AG04450 (cell line): Measurements from ENCODE around the gene VSIG1. TPM values are rescaled to one million over a fixed set of nuclear protein-coding genes. Genes with fewer than 3 reads are reported as not detected.

Experiments used
- CTCF ChIA-PET: fragments of 300-600, 350-600 bp; formaldehyde crosslinking; extraction: SDS; loops from one replicate; lab custom pipeline; 2022; ENCODE audit warnings: antibody characterized with exemption, inconsistent platforms; lab: Charles Lee
- POLR2A ChIA-PET: fragments of 350-600 bp; formaldehyde crosslinking; extraction: SDS; loops from one replicate; lab custom pipeline; 2021; ENCODE audit warnings: antibody characterized with exemption, inconsistent platforms; lab: Yijun Ruan, JAX
- DNase-seq: peaks from one replicate; pipeline ENCODE4 v3.0.0-alpha.2; 2011; ENCODE audit warnings: low read depth, low spot score
- H3K27ac ChIP-seq: one replicate; pipeline ENCODE4 v1.5.1; 2012; ENCODE audit warnings: low read depth, low read length, control low read depth
- H3K27me3 ChIP-seq: one replicate; pipeline ENCODE4 v1.6.0; 2012; ENCODE audit warnings: low read length; ENCODE audit not compliant: control insufficient read depth, insufficient read depth
- H3K4me3 ChIP-seq: 2 replicates; pipeline ENCODE4 v1.5.1; 2011; ENCODE audit warnings: mild to moderate bottlenecking, low read depth, low read length, control low read depth
- H3K9me3 ChIP-seq: 2 replicates; pipeline ENCODE4 v1.5.1; 2012; ENCODE audit warnings: low read length; ENCODE audit not compliant: control insufficient read depth, insufficient read depth
- polyA plus RNA-seq: library from polyadenylated mRNA; depleted of rRNA; stranded (reverse); fragments of >200 nt; gene quantifications from 2 replicates; pipeline ENCODE4 v1.2.3, GENCODE V29; 2011
- TF ChIP-seq, protein P1 (sequence below): IDR thresholded peaks from 2 replicates; pipeline ENCODE4 v1.5.1; 2011; ENCODE audit warnings: low read depth, low read length, control low read depth, inconsistent platforms

VSIG1 gene
- polyA plus RNA-seq, 1 experiment = 0.10 TPM

DNA sequence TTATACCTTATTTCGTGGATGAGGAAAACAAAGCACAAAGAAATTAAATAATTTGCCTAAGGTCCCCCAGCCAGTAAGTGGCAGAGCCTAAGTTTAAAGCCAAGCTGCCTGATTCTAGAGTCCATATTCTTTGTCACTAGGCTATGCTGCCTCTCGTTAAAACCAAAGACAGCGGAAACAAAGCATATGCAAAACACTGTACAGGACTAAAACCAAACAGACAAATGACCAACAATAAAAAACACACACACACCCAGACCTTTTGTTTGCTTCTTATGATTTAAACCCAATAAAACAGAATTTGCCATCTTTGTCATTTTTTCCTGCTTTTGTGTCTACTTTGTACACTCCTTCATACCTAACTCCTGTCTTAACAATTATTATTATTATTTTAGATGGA is 10.1 kb upstream of the VSIG1 start:
- POLR2A ChIA-PET = no interaction called here
- no peaks in the 10 kb centered on the region for H3K27me3 ChIP-seq
- TF ChIP-seq, protein P1, sequence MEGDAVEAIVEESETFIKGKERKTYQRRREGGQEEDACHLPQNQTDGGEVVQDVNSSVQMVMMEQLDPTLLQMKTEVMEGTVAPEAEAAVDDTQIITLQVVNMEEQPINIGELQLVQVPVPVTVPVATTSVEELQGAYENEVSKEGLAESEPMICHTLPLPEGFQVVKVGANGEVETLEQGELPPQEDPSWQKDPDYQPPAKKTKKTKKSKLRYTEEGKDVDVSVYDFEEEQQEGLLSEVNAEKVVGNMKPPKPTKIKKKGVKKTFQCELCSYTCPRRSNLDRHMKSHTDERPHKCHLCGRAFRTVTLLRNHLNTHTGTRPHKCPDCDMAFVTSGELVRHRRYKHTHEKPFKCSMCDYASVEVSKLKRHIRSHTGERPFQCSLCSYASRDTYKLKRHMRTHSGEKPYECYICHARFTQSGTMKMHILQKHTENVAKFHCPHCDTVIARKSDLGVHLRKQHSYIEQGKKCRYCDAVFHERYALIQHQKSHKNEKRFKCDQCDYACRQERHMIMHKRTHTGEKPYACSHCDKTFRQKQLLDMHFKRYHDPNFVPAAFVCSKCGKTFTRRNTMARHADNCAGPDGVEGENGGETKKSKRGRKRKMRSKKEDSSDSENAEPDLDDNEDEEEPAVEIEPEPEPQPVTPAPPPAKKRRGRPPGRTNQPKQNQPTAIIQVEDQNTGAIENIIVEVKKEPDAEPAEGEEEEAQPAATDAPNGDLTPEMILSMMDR = no peak
- H3K9me3 ChIP-seq = no peaks in the 10 kb centered on the region
- no peak overlapping the region for H3K27ac ChIP-seq
- DNase-seq = no peak
- H3K4me3 ChIP-seq = no peak overlapping the region
- CTCF ChIA-PET = no interaction called here

DNA sequence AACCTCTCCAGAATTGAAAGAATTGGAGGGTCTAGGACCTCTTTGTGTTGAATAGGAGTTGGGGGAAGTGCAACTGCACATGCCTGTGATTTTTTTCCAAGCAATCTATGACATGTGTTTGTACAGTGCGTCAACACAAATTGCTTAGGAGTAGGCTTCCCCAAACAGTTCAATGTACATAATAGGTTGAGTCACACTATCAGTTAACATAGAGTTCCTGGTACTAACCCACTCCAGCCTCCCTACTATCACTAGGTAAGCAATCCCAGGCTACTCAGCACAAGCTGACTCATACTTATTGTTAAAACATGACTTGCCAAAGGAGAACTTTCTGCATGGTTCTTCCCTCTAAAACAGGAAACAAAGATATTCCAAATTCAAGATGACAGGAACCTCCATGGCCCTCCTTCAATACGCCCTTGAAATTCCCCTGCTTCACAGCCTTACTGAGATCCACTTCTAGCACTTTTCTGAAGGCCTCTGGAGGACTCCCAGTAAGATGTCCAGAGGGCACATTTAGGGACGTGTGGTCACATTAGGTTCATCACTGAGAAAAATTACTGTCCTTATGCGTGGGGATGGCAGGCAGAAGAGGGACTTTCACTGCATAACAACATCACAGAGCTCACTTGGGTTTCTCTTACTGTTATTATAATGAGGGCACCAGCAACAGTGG is 8.4 kb upstream of the VSIG1 start:
- no peak overlapping the region for H3K4me3 ChIP-seq
- peak overlapping the region; percentile 82 for H3K27ac ChIP-seq
- ChIA-PET POLR2A (no interaction called here), CTCF (no interaction called here)
- TF ChIP-seq, protein P1 = no peak
- H3K9me3 ChIP-seq = no peaks in the 10 kb centered on the region
- peak; percentile 69 for DNase-seq
- no peaks in the 10 kb centered on the region for H3K27me3 ChIP-seq

DNA sequence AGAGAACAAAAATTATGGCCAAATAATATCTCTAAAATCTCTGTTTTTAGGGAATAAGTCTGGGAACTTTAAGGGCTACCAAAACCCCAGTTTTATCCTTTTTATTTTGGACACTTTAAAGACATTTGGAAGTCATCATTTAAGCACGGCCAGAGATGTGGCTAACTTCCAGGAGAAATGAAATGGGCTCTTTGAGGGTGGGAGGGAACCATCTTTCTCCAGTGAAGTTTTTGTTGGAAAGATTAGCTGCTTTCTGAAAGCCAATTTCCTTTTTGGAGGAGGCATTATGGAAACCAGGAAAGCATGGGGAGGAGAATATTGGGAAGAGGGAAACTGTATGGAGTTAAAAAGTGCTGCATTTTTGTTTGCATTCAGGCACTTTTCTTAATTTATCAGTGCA is 4.8 kb downstream of the VSIG1 start:
- no peak overlapping the region for H3K4me3 ChIP-seq
- no peak overlapping the region for H3K27ac ChIP-seq
- H3K27me3 ChIP-seq = no peaks in the 10 kb centered on the region
- ChIA-PET POLR2A (no interaction called here), CTCF (no interaction called here)
- TF ChIP-seq, protein P1 = no peak
- DNase-seq = no peak
- no peaks in the 10 kb centered on the region for H3K9me3 ChIP-seq

DNA sequence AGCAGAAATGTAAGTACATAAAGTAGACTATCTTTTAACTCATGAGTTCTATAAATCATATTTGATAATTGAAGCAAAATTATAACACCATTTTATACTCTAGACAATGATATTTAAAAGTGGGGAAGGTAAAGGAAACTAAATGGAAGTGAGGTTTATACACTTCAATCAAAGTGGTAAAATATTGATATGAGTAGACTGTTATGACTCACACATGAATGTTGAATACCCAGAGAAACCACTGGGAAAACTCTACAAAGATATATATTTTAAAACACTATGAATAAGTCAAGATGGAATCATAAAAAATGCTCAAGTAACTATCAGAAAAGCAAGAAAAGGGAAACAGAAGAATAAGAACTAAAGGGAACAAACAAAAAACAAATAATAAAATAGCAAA is 8.4 kb downstream of the VSIG1 start:
- ChIA-PET CTCF (no interaction called here), POLR2A (no interaction called here)
- Histone ChIP-seq H3K27ac (no peak overlapping the region), H3K4me3 (no peak overlapping the region), H3K9me3 (no peaks in the 10 kb centered on the region), H3K27me3 (no peaks in the 10 kb centered on the region)
- no peak for DNase-seq
- TF ChIP-seq, protein P1 = no peak

DNA sequence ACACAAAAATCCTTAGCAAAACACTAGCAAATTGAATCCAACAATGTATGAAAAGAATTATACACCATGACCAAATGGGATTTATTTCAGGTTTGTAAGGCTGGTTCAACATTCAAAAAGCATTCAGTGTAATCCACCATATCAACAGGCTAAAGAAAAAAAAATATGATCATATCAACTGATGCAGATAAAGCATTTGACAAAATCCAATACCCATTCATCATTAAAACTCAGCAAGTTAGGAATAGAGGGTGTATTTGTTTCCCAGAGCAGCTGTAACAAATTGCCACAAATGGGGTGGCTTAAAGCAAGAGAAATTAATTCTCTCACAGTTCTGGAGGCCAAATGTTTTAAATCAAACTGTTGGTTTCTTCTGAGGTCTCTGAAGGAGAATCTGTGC is 10.7 kb downstream of the VSIG1 start:
- ChIA-PET CTCF (no interaction called here), POLR2A (no interaction called here)
- Histone ChIP-seq H3K4me3 (no peak overlapping the region), H3K27me3 (peaks cover 2% of the 10 kb centered on the region), H3K27ac (no peak overlapping the region), H3K9me3 (no peaks in the 10 kb centered on the region)
- no peak for DNase-seq
- TF ChIP-seq, protein P1 = no peak
